ENCODE data around the gene SPNS1.
"Not testable (repeated sequence)": the region's sequence is repeated elsewhere in the genome, so short reads cannot be mapped to it uniquely, and the experiment has no call there.

Gene SPNS1

GRCh38 chr16:28938721-28939120 is 35.9 kb upstream of the SPNS1 start:
- Mint-ChIP-seq H3K4me1 (ENCODE audit: low read depth) (peaks cover 23% of the 10 kb centered on the region), H3K4me3 (no peak overlapping the region), H3K36me3 (ENCODE audit: low read depth) (peaks cover 4% of the 10 kb centered on the region), H3K27ac (no peak overlapping the region), H3K27me3 (no peaks in the 10 kb centered on the region), H3K9me3 (no peaks in the 10 kb centered on the region)

DNA sequence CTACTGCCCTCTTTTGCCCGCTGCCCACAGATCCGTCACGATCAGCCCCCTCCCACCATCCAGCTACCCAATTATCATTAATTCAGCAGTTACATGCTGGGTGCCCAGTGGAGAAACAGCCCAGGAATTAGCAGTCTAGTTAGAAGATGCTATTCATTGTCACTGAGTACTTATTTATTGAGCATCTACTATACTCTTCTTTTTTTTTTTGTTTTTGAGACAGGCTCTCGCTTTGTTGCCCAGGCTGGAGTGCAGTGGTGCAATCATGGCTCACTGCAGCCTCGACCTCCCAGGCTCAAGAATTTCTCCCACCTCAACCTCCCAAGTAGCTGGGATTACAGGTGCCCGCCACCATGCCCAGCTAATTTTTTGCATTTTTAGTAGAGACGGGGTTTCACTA is 34.8 kb upstream of the SPNS1 start:
- not testable (repeated sequence) for H3K27ac Mint-ChIP-seq; H3K4me3 Mint-ChIP-seq; H3K36me3 Mint-ChIP-seq (ENCODE audit: low read depth); H3K27me3 Mint-ChIP-seq; H3K9me3 Mint-ChIP-seq
- peaks cover 16% of the 10 kb centered on the region for H3K4me1 Mint-ChIP-seq (ENCODE audit: low read depth)

DNA sequence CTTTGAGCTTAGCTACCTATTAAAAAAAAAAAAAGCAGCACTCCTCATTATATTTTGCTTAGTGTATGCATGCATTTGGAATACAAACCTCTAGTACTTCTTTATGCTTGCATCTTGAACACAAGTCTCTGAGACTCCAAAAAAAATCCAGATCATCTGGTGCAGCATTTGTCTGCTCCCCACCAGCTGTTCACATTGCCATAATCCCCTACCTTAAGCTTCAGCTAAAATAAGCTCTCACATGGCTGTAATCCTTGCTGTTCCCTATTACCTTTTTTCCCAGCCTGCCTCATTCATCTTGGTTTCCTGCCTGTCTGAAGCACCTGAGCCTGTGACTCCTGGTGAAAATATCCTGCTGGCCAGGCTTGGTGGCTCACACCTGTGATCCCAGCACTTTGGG is 31.3 kb upstream of the SPNS1 start:
- Mint-ChIP-seq H3K27ac (no peak overlapping the region), H3K9me3 (no peaks in the 10 kb centered on the region), H3K27me3 (no peaks in the 10 kb centered on the region), H3K36me3 (ENCODE audit: low read depth) (no peaks in the 10 kb centered on the region), H3K4me3 (no peak overlapping the region), H3K4me1 (ENCODE audit: low read depth) (peaks cover 10% of the 10 kb centered on the region)

- Mint-ChIP-seq H3K27me3 (no peaks in the 10 kb centered on the region), H3K36me3 (ENCODE audit: low read depth) (peaks cover 3% of the 10 kb centered on the region), H3K4me3 (no peak overlapping the region), H3K27ac (no peak overlapping the region), H3K9me3 (no peaks in the 10 kb centered on the region), H3K4me1 (ENCODE audit: low read depth) (peaks cover 18% of the 10 kb centered on the region)
These were observed 27.9 kb upstream of the SPNS1 start for GRCh38 chr16:28946681-28947080.

DNA sequence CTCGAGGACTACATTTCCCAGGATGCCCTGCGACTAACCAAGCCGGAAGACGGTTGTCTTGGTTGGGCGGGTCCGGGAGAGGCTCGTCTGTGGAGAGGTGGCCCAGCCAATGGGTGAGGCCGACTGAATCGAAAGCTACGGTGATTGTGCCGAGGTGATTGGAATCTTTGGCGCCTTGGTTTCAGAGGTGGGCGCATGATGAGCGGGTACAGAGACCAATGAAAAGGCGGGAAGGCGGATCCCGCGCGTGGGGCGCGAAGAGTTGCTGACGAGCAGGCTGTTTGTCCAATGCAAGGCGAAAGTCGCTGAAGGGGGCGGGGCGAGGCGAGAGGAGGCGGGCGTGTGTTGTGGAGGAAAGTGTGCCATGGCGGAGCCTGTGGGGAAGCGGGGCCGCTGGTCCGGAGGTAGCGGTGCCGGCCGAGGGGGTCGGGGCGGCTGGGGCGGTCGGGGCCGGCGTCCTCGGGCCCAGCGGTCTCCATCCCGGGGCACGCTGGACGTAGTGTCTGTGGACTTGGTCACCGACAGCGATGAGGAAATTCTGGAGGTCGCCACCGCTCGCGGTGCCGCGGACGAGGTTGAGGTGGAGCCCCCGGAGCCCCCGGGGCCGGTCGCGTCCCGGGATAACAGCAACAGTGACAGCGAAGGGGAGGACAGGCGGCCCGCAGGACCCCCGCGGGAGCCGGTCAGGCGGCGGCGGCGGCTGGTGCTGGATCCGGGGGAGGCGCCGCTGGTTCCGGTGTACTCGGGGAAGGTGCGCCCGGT is 23.7 kb upstream of the SPNS1 start, which contains the start of gene NFATC2IP:
Gene NFATC2IP, plus strand, starts transcription at position 290 of the 762 bp plus-strand sequence. Its CDS starts 75 bp downstream, at position 365.
- H3K9me3 Mint-ChIP-seq = no peaks in the 10 kb centered on the region
- H3K27me3 Mint-ChIP-seq = no peaks in the 10 kb centered on the region
- peak within 1 kb of the TSS; percentile 93 for H3K27ac Mint-ChIP-seq
- H3K4me1 Mint-ChIP-seq (ENCODE audit: low read depth) = peaks cover 28% of the 10 kb centered on the region
- H3K36me3 Mint-ChIP-seq (ENCODE audit: low read depth) = peaks cover 36% of the 10 kb centered on the region
- H3K4me3 Mint-ChIP-seq = peak within 1 kb of the TSS; percentile 95

- H3K27me3 Mint-ChIP-seq = no peaks in the 10 kb centered on the region
- H3K4me3 Mint-ChIP-seq = peak overlapping the region; percentile 95
- no peaks in the 10 kb centered on the region for H3K9me3 Mint-ChIP-seq
- H3K27ac Mint-ChIP-seq = peak overlapping the region; percentile 93
- peaks cover 26% of the 10 kb centered on the region for H3K4me1 Mint-ChIP-seq (ENCODE audit: low read depth)
- peaks cover 41% of the 10 kb centered on the region for H3K36me3 Mint-ChIP-seq (ENCODE audit: low read depth)
These were observed 23.1 kb upstream of the SPNS1 start for GRCh38 chr16:28951410-28951943.

DNA sequence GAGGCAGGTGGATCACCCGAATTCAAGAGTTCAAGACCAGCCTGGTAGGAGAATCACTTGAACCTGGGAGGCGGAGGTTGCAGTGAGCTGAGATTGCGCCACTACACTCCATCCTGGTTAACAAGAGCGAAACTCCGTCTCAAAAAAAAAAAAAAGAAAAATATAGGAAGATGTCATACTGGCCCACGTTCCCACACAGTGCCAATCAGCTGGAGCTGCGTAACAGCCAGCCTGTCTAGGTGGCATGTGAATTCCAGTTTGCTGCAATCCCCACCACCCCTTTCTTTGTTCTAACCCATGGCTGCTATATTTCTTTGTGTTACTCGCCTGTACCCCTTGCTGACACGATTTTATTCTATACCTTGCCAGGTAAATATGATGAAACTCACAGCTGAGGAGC is 16.4 kb upstream of the SPNS1 start:
- H3K27ac Mint-ChIP-seq = no peak overlapping the region
- no peak overlapping the region for H3K4me3 Mint-ChIP-seq
- no peaks in the 10 kb centered on the region for H3K27me3 Mint-ChIP-seq
- H3K36me3 Mint-ChIP-seq (ENCODE audit: low read depth) = peaks cover 68% of the 10 kb centered on the region
- peaks cover 3% of the 10 kb centered on the region for H3K4me1 Mint-ChIP-seq (ENCODE audit: low read depth)
- no peaks in the 10 kb centered on the region for H3K9me3 Mint-ChIP-seq

DNA sequence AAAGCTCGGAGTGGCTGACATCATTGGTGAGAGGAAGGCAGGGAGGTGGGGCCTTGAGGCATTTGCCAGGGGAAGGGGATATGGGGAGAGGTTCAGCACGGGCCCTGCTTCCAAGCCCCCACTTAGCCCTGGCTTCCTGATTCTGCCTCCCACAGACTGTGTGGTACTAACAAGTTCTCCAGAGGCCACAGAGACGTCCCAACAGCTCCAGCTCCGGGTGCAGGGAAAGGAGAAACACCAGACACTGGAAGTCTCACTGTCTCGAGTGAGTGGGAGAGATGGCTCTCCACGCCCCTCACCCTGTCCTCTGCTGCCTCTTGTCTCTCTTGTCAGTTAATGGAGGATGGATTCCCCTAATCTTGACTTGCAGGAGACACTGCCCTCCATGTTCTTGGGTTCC is 15.7 kb upstream of the SPNS1 start:
- Mint-ChIP-seq H3K9me3 (no peaks in the 10 kb centered on the region), H3K4me3 (no peak overlapping the region), H3K27me3 (no peaks in the 10 kb centered on the region), H3K27ac (no peak overlapping the region), H3K36me3 (ENCODE audit: low read depth) (peaks cover 67% of the 10 kb centered on the region), H3K4me1 (ENCODE audit: low read depth) (no peaks in the 10 kb centered on the region)

DNA sequence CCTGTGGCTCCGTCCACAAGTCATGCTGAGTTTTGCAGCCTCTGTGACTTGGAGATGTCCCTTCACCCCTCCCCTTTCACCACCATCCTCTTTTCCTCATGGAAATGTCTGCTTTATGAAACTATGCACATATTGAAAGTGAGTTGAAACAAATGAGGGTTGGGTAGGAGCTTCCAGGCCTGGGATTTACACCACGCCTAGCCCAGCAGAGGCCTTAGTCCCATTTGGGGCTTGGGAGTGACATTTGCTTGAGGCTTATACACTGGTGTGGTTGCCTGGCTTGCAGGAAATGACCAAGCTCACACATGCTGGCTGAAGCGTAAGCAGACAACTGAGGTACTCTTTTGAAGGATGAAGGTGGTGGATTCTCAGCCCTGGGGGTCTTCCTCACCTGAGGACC is 10.5 kb upstream of the SPNS1 start:
- Mint-ChIP-seq H3K36me3 (ENCODE audit: low read depth) (peaks cover 57% of the 10 kb centered on the region), H3K9me3 (no peaks in the 10 kb centered on the region), H3K4me1 (ENCODE audit: low read depth) (no peaks in the 10 kb centered on the region), H3K27me3 (no peaks in the 10 kb centered on the region), H3K4me3 (no peak overlapping the region), H3K27ac (no peak overlapping the region)

- H3K4me3 Mint-ChIP-seq = no peak overlapping the region
- no peaks in the 10 kb centered on the region for H3K27me3 Mint-ChIP-seq
- peaks cover 52% of the 10 kb centered on the region for H3K36me3 Mint-ChIP-seq (ENCODE audit: low read depth)
- no peaks in the 10 kb centered on the region for H3K9me3 Mint-ChIP-seq
- no peak overlapping the region for H3K27ac Mint-ChIP-seq
- H3K4me1 Mint-ChIP-seq (ENCODE audit: low read depth) = no peaks in the 10 kb centered on the region
These were observed 10.1 kb upstream of the SPNS1 start for GRCh38 chr16:28964496-28964895.

- H3K36me3 Mint-ChIP-seq (ENCODE audit: low read depth) = peaks cover 33% of the 10 kb centered on the region
- no peaks in the 10 kb centered on the region for H3K27me3 Mint-ChIP-seq
- H3K4me3 Mint-ChIP-seq = no peak overlapping the region
- no peaks in the 10 kb centered on the region for H3K9me3 Mint-ChIP-seq
- H3K4me1 Mint-ChIP-seq (ENCODE audit: low read depth) = no peaks in the 10 kb centered on the region
- no peak overlapping the region for H3K27ac Mint-ChIP-seq
These were observed 7.4 kb upstream of the SPNS1 start for GRCh38 chr16:28967156-28967555.

DNA sequence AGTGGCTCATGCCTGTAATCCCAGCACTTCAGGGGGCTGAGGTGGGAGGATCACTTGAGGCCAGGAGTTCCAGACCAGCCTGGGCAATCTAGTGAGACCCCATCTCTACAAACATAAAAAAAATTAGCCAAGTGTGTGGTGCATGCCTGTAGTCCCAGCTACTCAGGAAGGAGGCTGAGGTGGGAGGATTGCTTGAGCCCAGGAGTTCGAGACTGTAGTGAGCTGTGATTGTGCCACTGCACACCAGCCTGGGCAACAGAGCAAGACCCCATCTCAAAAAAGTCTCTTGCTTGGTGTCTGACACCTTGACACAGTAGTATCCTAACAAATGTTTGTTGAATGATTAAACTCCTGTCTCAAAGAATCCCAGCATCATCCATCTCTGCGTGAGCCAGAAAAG is 4.9 kb upstream of the SPNS1 start:
- not testable (repeated sequence) for H3K27me3 Mint-ChIP-seq; H3K4me3 Mint-ChIP-seq; H3K36me3 Mint-ChIP-seq (ENCODE audit: low read depth); H3K4me1 Mint-ChIP-seq (ENCODE audit: low read depth); H3K27ac Mint-ChIP-seq; H3K9me3 Mint-ChIP-seq

DNA sequence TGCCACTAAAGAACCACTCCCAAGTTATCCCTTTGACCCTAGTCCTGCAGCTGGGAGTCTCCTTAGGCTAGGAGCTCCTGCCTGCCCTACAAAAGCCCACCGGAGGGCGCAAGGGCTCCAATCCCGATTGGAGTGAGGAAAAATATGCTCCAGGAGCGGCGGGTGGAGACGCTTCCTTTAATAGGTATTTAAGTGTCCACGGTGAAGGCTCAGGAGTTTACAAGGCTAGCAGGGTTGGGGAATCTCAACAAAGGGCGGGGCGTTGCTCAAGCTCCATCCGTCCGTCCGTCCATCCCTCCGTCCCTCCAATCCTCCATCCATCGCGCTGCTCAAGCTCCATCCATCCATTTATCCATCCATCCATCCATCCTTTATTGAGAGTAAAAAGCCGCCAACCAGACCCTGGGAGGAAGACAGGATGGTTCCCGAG is 556 bp upstream of the SPNS1 start:
- H3K9me3 Mint-ChIP-seq = no peaks in the 10 kb centered on the region
- H3K27ac Mint-ChIP-seq = peak overlapping the region; percentile 95
- H3K4me1 Mint-ChIP-seq (ENCODE audit: low read depth) = peaks cover 33% of the 10 kb centered on the region
- peaks cover 9% of the 10 kb centered on the region for H3K36me3 Mint-ChIP-seq (ENCODE audit: low read depth)
- H3K27me3 Mint-ChIP-seq = no peaks in the 10 kb centered on the region
- H3K4me3 Mint-ChIP-seq = peak overlapping the region; percentile 96

- no peaks in the 10 kb centered on the region for H3K9me3 Mint-ChIP-seq
- peaks cover 33% of the 10 kb centered on the region for H3K4me1 Mint-ChIP-seq (ENCODE audit: low read depth)
- H3K36me3 Mint-ChIP-seq (ENCODE audit: low read depth) = peaks cover 9% of the 10 kb centered on the region
- peak overlapping the region; percentile 96 for H3K4me3 Mint-ChIP-seq
- peak overlapping the region; percentile 95 for H3K27ac Mint-ChIP-seq
- H3K27me3 Mint-ChIP-seq = no peaks in the 10 kb centered on the region
These were observed 601 bp downstream of the SPNS1 start for GRCh38 chr16:28975158-28975599.

- Mint-ChIP-seq H3K4me3 (no peak overlapping the region), H3K9me3 (no peaks in the 10 kb centered on the region), H3K4me1 (ENCODE audit: low read depth) (peaks cover 36% of the 10 kb centered on the region)
These were observed 3.4 kb downstream of the SPNS1 start for GRCh38 chr16:28977703-28978662.

More at GRCh38 chr16:28977703-28978662, 3.4 kb downstream of the SPNS1 start:
- Mint-ChIP-seq H3K27me3 (no peaks in the 10 kb centered on the region), H3K27ac (no peak overlapping the region), H3K36me3 (ENCODE audit: low read depth) (peaks cover 28% of the 10 kb centered on the region)
